Germinal center (tissue), 1 donor: ENCODE data around the gene NFE2L2.
"Not testable (repeated sequence)": the region's sequence is repeated elsewhere in the genome, so short reads cannot be mapped to it uniquely, and the experiment has no call there.

Experiments
- DNase-seq: peaks from one replicate; pipeline ENCODE4 v3.0.0; 2012; ENCODE audit warnings: mixed read lengths, low spot score

The NFE2L2 gene

DNA sequence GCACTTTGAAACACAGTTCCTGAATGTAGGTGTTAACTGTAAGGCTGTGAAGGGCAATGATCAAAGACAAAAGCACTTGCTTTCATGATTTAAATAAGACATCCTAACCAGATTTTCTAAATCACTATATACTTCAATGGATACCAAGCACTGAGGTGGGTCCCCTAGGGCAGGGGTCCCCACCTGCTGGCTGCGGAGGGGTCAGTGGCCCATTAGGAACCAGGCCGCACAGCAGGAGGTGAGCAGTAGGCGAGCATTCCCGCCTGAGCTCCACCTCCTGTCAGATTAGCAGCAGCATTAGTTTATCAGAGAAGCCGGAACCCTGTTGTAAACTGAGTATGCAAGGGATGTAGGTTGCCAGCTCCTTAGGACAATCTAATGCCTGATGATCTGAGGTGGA lies 7.1 kb downstream of the NFE2L2 start:
- no peak for DNase-seq

DNA sequence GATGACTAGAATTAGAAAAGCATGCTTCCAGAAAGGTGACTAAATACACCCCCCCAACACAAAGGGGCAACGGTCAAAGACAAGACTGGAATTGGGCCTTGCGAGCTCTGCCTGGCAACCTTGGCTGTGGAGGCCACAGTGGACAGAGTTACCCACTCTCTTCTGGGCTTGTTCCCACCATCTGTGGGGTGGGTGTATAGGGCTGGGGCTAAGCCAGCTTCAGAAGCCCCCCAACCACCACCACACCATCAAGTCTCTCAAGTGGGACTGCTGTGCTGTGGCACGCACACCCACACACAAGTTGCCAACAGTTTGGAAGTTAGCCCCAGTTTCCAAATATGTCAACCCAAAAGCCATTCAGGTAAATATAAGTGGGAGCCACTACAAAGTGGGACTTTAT lies 7.8 kb downstream of the NFE2L2 start:
- DNase-seq = no peak

DNA sequence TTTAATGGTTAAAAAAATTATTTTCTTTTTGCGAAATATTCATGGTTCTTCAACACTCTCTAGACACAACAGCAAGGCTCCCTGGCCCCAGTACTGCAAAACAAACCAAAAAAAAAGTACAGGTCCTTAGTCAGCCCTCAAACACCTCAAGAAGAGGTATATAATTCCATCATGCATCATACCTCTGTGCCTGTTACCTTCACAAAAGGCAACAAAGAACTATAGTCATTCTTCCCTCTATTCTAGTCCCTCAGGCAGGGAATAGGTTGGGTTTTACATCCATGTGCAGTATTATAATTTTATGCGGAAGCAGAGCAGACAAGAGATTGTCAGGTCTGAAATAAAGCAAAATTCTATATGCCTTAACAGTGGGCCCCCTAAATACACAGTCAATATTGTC lies 8.5 kb downstream of the NFE2L2 start:
- no peak for DNase-seq

DNA sequence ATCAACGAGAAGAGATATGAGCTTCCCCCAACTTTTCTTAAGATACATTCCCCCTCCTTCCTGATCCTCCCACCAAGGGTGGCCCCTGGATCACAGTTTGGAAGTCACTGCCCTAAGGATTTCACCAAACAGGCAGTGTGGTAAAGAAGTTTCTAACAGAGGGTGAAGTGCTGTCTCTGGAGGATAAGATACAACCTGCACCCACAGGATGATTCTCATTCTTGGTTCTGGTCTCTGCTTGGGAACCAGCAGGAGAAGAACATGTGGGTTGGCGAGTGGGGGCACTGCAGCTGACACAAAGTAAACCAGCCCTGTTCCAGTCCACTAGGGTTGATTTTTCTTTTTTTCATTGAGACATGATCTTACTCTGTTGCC lies 9.3 kb downstream of the NFE2L2 start:
- no peak for DNase-seq

DNA sequence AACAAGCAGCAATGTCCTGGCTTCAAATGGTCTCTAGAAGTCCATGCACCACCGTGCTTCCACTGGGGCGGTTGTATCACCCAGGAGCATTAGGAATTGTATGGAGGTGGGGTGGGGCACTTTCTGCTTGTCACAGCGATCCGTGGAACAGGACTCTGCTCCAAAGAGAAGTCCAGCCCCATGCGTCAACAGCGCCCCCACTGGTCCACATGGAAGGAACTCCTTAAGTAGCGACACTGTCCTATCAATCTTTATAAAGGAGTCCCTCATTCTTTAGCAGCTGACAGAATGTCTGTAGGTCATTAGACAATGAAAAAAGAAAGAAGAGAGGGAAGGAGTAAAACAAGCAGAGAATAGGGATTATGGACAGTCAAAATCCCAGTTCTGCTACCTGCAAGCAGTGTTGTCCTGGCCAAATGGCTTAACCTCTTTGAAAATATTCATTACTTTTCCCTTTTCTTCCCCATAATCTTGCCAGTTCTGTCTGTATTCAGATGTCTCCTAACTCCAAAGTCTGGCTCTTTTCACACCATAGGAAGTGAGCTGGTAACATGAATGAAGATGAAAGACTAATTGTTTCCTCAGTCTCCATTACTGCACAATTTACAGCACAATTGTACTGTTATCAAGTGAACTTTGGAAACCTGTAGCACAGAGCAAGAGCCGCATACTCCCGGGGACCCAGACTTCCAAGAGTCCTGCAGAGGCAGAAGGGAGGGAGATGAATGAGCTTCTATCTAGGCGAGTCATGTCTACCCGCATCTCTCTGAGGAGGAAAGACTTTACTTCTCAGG lies 9.9 kb downstream of the NFE2L2 start:
- no peak for DNase-seq

DNA sequence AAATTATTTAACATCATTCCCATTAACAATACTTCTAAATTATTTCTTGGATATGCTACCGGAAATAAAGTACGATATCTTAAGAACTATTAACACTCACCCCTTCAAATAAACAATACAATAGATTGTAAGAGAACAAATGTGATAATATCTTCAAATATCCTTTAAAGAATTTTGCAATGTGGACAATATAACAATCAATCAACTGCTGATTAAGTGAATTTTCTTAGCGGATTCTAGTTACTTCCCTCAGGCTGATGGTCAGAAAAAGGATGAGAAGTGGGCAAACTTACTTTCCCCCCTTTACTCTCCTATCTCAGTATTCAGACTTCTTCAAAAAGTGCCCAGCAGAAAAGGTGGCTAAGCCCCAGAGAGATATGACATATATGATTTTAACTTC lies 10.8 kb downstream of the NFE2L2 start:
- no peak for DNase-seq

DNA sequence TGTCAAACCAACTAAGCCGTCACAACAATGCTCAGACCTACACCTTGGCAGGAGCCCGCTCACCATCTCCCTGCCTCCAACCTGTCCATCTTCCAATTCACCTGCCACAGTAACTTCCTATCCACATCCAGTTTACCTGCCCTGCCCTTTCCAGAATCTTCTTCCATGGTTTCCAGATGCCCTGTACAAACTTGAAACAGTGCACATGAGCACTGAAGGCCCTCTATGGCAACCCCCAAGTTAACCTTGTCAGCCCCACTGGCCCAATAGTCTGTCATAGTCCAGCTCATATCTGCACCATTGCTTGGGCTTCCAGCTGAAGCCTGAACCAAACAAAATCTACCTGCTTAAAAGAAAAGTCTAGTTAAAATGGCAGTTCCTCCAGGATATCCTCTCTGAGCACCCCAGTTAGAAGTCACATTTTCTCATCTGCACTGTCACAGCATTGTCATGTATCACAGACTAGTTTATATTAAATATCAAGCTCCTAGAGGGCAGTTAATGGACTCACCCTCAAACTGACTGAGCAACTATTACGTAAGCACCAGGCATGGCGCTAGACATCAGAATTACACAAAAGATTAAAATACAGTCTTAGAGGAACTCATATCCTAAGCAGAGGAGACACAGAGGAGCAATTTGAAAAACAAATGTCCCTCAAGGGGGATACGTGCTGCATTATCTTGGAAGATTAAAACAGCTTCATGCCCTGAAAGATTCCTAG lies 11.6 kb downstream of the NFE2L2 start:
- DNase-seq = no peak

DNA sequence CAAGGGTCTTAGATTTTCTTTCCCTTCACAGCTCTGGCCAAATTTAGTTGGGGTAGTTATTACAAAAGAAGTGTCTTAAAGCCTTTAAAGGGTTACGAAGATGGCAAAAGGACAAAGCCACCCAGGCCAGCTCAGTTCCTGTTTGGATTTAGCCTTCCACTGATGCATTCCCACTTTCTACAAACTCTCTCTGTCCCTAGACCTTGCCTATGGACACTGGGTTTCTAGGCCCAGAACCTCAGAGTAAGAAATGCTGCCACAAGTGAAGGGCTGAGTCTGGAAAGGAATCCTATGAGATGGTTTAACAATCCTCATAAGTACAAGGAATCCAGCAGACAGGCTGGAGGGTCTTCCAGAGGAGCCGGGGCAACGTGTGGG lies 13.4 kb downstream of the NFE2L2 start:
- no peak for DNase-seq

DNA sequence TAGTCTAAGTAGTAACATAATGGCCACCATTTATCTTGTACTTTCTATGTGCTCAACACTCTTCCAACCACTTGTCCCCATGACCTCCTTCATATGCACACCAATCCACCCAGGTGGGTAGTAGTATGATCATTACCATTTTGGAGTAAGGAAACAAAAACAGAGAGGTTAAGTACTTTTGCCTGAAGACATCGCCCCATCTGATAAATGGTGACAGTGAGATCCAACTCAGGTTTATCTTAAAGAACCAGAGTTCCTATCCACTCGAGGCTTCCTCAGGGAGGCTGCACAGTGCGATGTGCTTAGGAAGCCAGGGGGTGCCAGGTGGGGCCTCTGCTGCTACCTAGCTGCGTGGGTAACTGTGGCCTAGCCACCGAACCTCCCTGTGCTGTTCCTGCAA lies 14.1 kb downstream of the NFE2L2 start:
- no peak for DNase-seq

DNA sequence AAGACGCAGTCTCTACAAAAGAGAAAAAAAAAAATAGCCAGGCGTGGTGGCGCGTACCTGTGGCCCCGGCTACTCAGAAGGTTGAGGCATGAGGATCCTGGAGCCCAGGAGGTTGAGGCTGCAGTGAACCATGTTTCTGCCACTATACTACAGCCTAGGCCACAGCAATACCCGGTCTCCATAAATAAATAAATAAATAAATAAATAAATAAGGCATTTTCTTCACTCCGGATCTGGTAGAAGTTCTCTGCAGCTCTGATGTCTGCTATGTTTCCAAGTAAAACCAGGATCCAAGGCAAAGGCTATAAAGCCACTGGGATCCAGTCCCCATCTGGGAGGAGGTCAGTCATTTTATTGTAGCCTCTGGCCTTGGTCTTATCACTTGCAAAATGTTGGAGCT lies 15.5 kb downstream of the NFE2L2 start:
- no peak for DNase-seq

DNA sequence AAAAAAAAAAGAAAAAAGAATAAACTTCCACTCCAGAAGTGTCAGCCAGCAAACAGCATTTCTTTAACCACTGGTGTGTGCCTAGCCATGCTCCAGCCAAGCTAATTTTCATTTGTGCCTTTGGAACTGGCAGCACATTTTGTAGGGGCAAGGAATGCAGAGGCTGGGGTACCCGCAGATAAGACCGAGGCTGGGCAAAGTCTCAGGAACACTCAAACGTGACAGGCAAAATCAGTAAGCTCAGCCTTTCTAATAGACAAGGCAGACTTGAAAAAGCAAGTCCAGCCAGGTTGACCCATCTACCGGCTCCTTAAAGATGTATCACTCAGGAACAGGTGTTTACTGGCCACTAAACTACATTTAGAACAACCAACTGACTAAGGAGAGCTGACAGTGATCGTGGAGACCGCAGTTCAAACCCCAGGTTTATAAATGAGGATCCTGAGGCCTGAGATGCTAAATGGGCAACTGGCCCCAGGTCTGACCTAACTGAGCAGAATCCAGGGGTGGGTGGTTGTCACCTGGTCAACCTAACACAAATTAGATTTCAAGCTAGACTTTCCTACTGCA lies 16.7 kb downstream of the NFE2L2 start:
- no peak for DNase-seq

DNA sequence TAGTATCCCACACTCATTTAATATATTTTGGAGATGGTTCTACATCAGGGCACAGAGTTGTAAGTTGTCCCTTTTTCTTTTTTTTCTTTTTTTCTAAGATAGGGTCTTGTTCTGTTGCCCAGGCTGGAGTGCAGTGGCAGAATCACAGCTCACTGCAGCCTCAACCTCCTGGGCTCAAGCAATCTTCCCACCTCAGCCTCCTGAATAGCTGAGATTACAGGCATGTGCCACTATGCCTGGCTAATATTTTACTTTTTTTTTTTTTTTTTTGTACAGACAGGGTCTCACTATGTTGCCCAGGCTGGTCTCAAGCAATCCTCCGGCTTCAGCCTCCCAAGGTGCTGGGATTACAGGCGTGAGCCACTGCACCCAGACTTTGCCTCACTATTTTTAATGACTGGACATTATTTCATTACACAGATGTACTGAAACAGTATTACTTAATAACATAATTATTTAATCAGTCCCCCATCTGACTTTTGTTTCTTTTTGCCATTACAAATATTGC lies 17.9 kb downstream of the NFE2L2 start:
- not testable (repeated sequence) for DNase-seq

DNA sequence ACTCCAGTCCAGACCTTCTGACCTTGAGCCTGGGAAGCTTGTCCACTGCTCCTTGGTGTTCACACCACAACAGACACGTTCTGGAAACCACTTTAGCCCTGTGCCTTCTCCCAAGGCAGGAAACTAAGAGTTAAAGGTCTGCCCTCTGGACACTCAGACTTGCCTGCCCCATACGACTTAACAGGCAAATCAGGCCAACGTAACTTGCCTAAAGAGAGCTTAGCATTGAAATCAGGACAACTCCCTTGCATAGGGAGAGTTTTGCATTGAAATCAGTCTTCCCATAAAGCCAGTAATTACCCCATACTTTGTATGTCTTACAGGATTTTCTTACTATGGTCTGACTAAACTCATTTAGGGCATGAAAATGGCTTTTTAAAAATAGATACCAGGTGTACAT lies 18.5 kb downstream of the NFE2L2 start:
- DNase-seq = no peak

DNA sequence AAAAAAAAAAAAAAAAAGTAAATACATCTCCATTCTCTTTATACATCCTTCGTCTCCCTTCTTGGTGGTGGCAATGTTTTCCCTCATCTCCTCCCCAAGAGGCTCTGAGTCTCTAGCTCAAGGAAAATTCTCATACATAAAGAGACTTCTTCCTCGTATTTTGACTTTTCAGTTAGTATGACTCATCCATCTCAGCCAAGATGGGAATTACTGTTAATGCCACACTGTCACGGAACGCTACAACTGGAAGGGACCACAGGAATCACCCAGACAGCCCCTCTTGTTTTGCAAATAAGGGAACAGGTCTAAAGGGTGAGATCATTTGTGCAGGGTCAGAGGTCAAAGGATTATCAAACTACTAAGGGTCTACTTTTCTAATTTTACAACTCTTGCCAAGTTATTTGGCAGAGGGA lies 19.5 kb downstream of the NFE2L2 start:
- no peak for DNase-seq

DNA sequence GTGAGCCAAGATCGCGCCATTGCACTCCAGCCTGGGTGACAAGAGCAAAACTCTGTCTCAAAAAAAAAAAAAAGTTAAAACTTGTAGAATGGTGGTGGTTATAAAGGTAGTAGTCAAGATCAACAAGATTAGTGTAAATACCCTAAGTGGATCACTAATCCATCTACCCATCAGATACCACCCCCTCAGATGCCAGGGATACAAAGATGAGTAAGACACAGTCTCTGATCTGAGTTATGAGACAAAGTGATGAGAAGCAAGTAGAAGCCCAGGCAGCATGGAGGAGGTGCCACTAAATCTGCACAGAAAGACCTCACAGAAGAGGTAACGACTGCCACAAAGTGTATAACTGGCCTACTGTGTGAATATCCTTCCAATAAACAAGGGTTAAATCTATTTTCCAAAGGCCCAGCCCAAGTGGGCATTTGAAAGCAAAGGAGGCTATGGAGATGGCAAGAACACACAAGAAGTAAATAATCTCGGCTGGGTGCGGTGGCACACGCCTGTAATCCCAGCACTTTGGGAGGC lies 20.2 kb downstream of the NFE2L2 start:
- DNase-seq = no peak

DNA sequence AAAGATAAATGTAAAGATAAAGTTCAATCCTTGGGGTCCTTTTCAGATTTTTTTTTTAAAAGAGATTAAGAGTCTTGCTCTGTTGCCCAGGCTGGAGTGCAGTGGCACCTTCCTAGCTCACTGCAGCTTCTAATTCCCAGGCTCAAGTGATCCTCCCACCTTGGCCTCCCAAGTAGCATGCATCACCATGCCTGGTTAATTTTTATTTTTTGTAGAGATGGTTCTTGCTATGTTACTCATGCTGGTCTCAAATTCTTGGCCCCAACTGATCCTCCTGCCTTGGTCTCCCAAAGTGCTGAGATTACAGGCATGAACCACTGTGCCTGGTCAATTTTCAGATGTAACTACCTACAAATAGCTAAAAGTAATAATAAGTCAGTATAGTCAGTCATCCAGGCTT lies 21.1 kb downstream of the NFE2L2 start:
- no peak for DNase-seq

DNA sequence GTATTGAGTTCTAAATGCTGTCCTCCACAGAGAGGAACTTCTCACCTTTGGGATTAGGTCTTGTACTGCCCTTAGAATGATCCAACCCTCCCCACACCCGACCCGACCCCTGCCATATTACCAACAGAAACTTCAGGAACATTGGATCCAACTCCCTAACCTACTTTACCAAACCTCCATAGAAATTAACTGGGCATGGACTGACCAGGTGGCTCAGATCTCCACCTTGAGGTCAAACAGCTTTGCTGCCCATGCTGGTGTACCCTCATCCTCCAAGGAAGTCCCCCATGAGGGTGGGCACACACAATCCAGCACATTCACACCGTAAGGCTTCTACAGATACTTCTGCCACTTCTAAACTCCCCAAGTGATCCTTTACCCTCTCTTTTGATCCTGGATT lies 21.5 kb downstream of the NFE2L2 start:
- DNase-seq = no peak

DNA sequence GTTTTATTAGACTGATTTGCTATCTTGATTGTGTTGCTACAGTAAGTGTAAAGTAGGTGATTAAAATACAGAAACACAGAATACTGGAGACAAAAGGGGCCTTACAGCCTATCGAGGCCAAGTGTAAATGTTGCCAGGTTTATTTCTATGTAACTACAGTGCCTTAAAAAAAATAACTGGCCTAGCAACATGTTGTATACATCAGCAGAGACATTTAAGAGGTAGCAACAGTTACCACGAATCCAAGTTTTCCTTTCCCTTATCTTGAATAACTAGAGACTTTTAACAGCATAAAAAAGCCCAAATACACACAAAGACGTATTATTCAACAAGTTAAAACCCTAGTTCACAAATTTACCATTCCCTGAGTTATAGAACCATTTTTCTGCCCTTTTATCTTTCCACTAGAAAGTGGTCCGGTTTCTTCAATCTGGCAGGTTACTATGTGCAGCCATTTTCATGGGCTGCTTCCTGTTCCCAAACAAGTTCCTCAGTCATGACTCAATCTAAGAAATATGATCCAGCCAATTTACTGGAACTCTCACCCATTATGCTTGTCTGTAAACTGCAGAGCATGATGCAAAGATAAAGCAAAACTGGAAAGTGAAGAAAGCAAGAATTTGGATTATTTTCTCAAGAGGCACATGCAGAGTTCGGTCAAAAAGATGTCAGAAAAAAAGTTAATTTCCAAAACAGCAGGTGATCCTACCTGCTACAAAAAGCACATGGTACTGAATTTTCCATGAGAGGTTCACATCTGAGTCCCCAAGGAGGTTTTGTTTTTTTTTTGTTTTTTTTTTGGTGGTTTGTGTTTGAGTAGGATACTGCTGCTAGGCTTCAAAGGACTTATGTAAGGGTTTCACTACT lies 22.2 kb downstream of the NFE2L2 start:
- no peak for DNase-seq

DNA sequence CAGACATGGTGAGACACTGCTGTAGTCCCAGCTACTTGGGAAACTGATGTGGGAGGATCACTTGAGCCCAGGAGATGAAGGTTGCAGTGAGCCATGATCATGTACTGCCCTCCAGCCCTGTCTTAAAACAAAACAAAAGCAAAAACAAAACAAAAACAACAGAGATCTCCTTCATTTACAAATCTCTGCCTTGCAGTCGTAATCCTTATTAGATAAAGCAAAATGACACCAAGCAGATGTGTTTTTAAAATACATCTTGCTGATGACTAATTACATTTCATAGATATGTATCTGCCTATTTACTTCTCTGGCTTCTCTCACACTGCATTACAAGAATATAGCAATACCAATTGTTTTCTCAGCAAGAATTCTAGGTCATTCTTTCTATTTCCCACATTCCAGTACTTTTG lies 22.8 kb downstream of the NFE2L2 start:
- no peak for DNase-seq

DNA sequence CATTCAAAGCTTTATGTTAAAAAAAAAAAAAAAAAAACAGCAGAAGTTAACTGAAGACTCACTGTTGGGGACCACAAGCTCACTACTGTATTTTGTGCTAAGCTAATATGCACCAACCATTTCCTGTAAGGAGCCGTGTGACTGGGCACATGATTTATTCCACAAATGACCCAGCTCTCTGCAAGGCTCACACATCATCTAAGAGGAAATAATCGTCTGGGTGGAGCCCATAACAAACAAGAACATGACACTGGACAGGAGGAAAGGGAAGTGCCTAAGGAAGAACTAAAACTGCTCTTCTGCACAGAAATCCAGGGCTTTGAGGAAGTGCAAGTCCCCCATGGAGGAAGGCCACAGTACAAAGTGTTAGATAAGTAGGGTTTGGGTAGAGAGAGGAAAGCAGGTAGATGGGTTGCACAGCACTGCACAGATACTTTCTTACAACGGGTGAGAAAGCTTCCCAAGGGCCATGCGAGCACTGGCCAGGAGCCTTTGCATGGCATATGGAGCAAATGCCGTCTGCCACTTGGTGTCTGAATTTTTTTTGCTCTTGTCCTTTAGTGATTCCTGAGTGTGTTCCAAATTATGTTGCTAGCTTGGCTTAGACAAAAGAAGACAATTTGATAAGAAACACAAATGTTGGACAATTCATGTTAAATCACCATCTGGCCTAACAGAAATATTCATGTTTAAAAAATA lies 24.4 kb downstream of the NFE2L2 start:
- DNase-seq = peak; percentile 41

DNA sequence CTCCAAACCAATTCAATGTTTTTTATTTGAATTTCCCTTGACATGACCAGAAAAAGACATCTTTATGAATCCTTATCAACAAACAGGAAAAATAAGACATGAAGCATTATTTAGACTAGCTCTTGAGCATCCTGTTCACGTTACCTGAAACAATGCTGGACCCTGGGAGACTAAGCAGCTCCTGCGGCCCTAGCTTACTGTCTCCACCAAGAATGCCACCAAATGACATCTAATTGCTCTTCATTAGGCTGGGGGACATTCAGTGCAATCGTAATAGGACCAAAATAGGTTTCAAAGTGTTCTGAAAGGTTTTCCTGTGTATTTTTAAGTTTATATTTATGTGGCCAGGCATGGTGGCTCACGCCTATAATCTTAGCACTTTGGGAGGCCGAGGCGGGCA lies 25.5 kb downstream of the NFE2L2 start:
- no peak for DNase-seq
